Dendritic cell treated with granulocyte-macrophage colony-stimulating factor and Interleukin-4, amounts not matched to agents 40 ng/mL and 50 ng/mL, for 4 days (primary cell): ENCODE measurements around the gene SEL1L.
A peak's percentile ranks its signal among the peaks of the same experiment; 100 is the strongest.
"Not testable (repeated sequence)": the region's sequence is repeated elsewhere in the genome, so short reads cannot be mapped to it uniquely, and the experiment has no call there.

Experiments
- H3K27ac Mint-ChIP-seq: one replicate; pipeline ENCODE4 v1.8.0; 2022; ENCODE audit warnings: mild to moderate bottlenecking, mixed read lengths
- H3K27me3 Mint-ChIP-seq: one replicate; pipeline ENCODE4 v1.8.0; 2022; ENCODE audit warnings: mild to moderate bottlenecking, mixed read lengths
- H3K36me3 Mint-ChIP-seq: one replicate; pipeline ENCODE4 v1.8.0; 2022; ENCODE audit warnings: low read depth, mixed read lengths
- H3K4me1 Mint-ChIP-seq: one replicate; pipeline ENCODE4 v1.8.0; 2022; ENCODE audit warnings: low read depth, mixed read lengths
- H3K4me3 Mint-ChIP-seq: one replicate; pipeline ENCODE4 v1.8.0; 2022; ENCODE audit warnings: mild to moderate bottlenecking, moderate library complexity, mixed read lengths
- H3K9me3 Mint-ChIP-seq: one replicate; pipeline ENCODE4 v1.8.0; 2022; ENCODE audit warnings: mixed read lengths
- intact Hi-C: fragments of 100-400 bp; cut with micrococcal nuclease; formaldehyde crosslinking; loops from one replicate; pipeline ENCODE4 v1.15.0; 2022

SEL1L gene

DNA sequence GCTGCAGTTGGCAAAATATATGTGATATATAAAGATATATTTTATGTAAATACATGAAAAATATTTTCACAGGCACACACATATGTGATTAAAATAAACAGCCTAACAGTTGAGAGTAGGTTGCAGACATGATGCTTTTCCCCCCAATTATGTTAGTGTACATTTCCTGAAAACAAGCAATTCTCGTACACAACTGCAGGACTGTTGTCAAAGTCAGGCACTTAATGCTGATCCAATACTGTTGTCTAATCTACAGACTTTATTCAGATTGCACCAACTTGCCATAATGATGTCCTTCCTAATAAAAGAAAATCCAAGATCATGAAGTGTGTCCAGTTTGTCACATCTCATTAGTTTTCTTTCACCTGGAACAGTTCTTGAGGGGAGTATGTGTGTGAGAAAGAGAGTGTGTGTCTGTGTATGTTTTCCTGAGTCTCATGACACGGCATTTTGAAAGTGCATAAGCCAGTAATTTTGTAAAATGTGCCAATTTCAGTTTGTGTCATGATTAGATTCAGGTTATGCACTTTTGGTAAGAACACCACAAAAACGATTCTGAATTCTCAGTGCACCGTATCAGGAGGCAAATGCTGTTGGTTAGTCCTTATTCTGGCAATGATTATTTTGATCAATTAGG is 16.5 kb upstream of the SEL1L start:
- Mint-ChIP-seq H3K27me3 (peaks cover 2% of the 10 kb centered on the region), H3K9me3 (no peaks in the 10 kb centered on the region), H3K27ac (no peak overlapping the region), H3K4me3 (no peak overlapping the region), H3K4me1 (no peaks in the 10 kb centered on the region), H3K36me3 (no peaks in the 10 kb centered on the region)
- intact Hi-C loops = no loop called here

DNA sequence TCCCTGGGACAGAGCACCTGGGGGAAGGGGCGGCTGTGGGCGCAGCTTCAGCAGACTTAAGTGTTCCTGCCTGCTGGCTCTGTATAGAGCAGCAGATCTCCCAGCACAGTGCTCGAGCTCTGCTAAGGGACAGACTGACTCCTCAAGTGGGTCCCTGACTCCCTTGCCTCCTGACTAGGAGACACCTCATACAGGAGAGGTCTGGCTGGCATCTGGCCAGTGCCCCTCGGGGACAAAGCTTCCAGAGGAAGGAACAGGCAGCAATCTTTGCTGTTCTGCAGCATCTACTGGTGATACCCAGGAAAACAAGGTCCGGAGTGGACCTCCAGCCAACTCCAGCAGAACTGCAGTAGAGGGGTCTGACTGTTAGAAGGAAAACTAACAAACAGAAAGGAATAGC is 7.6 kb upstream of the SEL1L start:
- H3K4me3 Mint-ChIP-seq, H3K9me3 Mint-ChIP-seq, H3K27me3 Mint-ChIP-seq, H3K27ac Mint-ChIP-seq, H3K36me3 Mint-ChIP-seq, intact Hi-C loops, H3K4me1 Mint-ChIP-seq: not testable (repeated sequence)

GRCh38 chr14:81537193-81537592 is 3.5 kb upstream of the SEL1L start:
- Mint-ChIP-seq H3K27me3 (peaks cover 6% of the 10 kb centered on the region), H3K4me1 (peaks cover 27% of the 10 kb centered on the region), H3K9me3 (peaks cover 10% of the 10 kb centered on the region), H3K36me3 (peaks cover 10% of the 10 kb centered on the region), H3K27ac (no peak overlapping the region), H3K4me3 (no peak overlapping the region)
- intact Hi-C loops = no loop called here

DNA sequence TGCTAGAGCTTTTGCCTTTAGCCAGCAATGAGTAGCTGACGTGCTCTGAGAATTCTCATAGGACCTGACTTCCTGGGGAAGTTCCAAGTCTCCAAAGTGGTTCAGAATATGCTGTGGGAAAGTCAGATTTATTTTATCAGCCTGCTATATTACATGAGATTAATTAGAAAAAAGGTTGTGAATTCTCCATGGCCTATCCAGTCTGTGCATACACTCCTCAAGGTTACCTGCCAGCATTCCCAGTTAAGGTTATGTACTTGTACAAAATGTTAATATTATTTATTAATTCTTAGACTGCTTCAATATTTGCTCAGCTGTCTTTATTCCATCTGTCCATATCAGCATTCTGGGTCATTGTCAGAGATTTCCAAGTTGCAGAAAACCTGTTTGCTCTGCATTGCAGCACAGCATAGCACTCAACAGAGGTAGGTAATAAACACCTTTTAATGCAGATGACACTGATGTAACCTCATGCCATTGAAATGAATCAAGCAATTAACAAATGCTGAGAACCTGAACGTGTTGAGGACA is 2.7 kb upstream of the SEL1L start:
- intact Hi-C loops = no loop called here
- Mint-ChIP-seq H3K4me1 (peaks cover 30% of the 10 kb centered on the region), H3K4me3 (no peak overlapping the region), H3K36me3 (peaks cover 10% of the 10 kb centered on the region), H3K27ac (no peak overlapping the region), H3K27me3 (peaks cover 6% of the 10 kb centered on the region), H3K9me3 (peaks cover 10% of the 10 kb centered on the region)

- H3K27ac Mint-ChIP-seq = peak overlapping the region; percentile 72
- H3K27me3 Mint-ChIP-seq = peaks cover 6% of the 10 kb centered on the region
- peak overlapping the region; percentile 33 for H3K4me3 Mint-ChIP-seq
- H3K36me3 Mint-ChIP-seq = peaks cover 10% of the 10 kb centered on the region
- H3K4me1 Mint-ChIP-seq = peaks cover 30% of the 10 kb centered on the region
- H3K9me3 Mint-ChIP-seq = peaks cover 10% of the 10 kb centered on the region
- intact Hi-C loops = no loop called here
These were observed 1.9 kb upstream of the SEL1L start for GRCh38 chr14:81535396-81536164.

DNA sequence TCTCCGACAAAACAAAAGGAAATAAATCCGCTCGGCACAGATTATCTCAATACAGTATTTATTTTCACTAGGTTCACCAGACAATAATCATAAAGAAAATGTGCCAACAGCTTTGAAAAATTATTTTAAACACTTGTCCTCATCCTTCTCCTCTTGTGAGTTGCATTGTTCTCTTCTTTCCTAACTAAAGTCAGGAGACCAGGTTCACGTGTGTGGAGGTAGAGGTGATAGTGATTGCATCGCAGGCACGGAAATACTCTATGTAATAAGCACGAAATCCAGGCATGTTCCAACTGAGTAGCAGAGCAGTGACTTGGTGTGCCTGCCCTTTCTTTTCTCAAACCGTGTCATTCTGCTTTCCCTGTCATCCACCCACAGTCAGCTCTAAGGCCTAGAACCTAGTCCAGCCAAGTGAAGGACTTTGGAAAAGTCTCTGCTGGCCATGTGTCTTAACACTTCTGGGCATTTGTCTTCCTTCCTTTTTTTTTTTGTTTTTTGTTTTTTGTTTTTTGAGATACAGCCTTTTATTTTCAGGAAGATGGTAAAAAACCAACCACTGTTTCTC is 939 bp upstream of the SEL1L start:
- Mint-ChIP-seq H3K4me1 (peaks cover 32% of the 10 kb centered on the region), H3K4me3 (peak overlapping the region; percentile 2), H3K27me3 (peaks cover 4% of the 10 kb centered on the region), H3K9me3 (peaks cover 10% of the 10 kb centered on the region), H3K36me3 (peaks cover 10% of the 10 kb centered on the region), H3K27ac (peak overlapping the region; percentile 72)
- intact Hi-C loops = no loop called here

GRCh38 chr14:81533212-81533535 is 479 bp downstream of the SEL1L start:
- Mint-ChIP-seq H3K27ac (peak overlapping the region; percentile 92), H3K27me3 (no peaks in the 10 kb centered on the region), H3K4me1 (peaks cover 43% of the 10 kb centered on the region), H3K36me3 (peaks cover 15% of the 10 kb centered on the region), H3K9me3 (peaks cover 8% of the 10 kb centered on the region), H3K4me3 (peak overlapping the region; percentile 93)
- intact Hi-C loops = loop anchor here (2.0 kb wide), 1 partner anchor 14 kb away; no protein-coding TSS in a partner anchor

DNA sequence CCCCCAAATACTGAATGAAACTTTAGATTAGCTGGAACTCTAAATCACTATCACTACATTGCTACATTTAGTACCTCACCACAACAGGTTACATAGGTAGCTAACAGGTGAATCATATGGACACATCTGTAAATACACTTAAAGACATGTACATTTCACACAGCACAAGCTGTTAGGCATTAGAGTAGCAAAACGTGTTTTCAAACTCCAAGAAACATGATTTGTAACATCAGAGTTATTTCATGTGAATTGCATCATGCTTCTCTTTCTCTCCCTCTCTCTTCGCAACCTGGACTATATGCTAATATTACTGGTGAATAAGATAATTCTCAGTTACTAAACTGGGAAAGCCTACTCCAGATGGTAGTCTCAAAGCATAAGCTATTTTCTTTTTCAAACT is 4.3 kb downstream of the SEL1L start:
- no peak overlapping the region for H3K27ac Mint-ChIP-seq
- H3K4me1 Mint-ChIP-seq = peaks cover 42% of the 10 kb centered on the region

GRCh38 chr14:81525129-81525528 is 8.5 kb downstream of the SEL1L start:
- H3K9me3 Mint-ChIP-seq = no peaks in the 10 kb centered on the region
- H3K4me3 Mint-ChIP-seq = no peak overlapping the region
- peaks cover 37% of the 10 kb centered on the region for H3K4me1 Mint-ChIP-seq
- intact Hi-C loops = no loop called here
- H3K36me3 Mint-ChIP-seq = peaks cover 77% of the 10 kb centered on the region
- H3K27ac Mint-ChIP-seq = no peak overlapping the region
- H3K27me3 Mint-ChIP-seq = no peaks in the 10 kb centered on the region

More for the DNA sequence above, 4.3 kb downstream of the SEL1L start:
- Mint-ChIP-seq H3K4me3 (no peak overlapping the region), H3K27me3 (no peaks in the 10 kb centered on the region), H3K36me3 (peaks cover 49% of the 10 kb centered on the region), H3K9me3 (no peaks in the 10 kb centered on the region)
- intact Hi-C loops = no loop called here

DNA sequence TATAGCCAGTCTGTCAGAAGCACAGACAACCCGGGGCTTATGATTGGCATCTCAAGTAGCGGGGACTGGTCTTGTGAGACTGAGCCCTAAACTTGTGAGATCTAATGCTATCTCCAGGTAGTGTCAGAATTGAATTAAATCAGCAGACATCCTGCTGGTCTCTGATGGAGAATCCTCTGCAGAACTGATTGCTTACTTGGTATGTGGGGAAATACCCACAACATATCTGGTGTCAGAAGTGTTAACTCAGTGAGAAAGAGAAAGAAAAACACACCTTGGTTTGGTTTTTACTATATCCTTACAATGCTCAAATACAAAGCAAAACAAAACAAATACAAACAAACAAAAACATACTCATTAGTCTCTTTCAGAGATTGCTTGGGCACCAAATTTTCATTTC is 10.0 kb downstream of the SEL1L start:
- Mint-ChIP-seq H3K4me1 (peaks cover 43% of the 10 kb centered on the region), H3K36me3 (peaks cover 84% of the 10 kb centered on the region), H3K27me3 (no peaks in the 10 kb centered on the region), H3K9me3 (no peaks in the 10 kb centered on the region), H3K4me3 (no peak overlapping the region), H3K27ac (no peak overlapping the region)
- intact Hi-C loops = no loop called here

GRCh38 chr14:81523016-81523415 is 10.6 kb downstream of the SEL1L start:
- Mint-ChIP-seq H3K36me3 (peaks cover 82% of the 10 kb centered on the region), H3K4me3 (no peak overlapping the region), H3K27me3 (no peaks in the 10 kb centered on the region), H3K9me3 (no peaks in the 10 kb centered on the region), H3K4me1 (peaks cover 38% of the 10 kb centered on the region), H3K27ac (no peak overlapping the region)
- intact Hi-C loops = no loop called here

- H3K27me3 Mint-ChIP-seq = no peaks in the 10 kb centered on the region
- H3K36me3 Mint-ChIP-seq = peaks cover 86% of the 10 kb centered on the region
- intact Hi-C loops = no loop called here
- no peaks in the 10 kb centered on the region for H3K9me3 Mint-ChIP-seq
- no peak overlapping the region for H3K27ac Mint-ChIP-seq
- H3K4me3 Mint-ChIP-seq = no peak overlapping the region
- peaks cover 33% of the 10 kb centered on the region for H3K4me1 Mint-ChIP-seq
These were observed 12.3 kb downstream of the SEL1L start for GRCh38 chr14:81521356-81521755.

DNA sequence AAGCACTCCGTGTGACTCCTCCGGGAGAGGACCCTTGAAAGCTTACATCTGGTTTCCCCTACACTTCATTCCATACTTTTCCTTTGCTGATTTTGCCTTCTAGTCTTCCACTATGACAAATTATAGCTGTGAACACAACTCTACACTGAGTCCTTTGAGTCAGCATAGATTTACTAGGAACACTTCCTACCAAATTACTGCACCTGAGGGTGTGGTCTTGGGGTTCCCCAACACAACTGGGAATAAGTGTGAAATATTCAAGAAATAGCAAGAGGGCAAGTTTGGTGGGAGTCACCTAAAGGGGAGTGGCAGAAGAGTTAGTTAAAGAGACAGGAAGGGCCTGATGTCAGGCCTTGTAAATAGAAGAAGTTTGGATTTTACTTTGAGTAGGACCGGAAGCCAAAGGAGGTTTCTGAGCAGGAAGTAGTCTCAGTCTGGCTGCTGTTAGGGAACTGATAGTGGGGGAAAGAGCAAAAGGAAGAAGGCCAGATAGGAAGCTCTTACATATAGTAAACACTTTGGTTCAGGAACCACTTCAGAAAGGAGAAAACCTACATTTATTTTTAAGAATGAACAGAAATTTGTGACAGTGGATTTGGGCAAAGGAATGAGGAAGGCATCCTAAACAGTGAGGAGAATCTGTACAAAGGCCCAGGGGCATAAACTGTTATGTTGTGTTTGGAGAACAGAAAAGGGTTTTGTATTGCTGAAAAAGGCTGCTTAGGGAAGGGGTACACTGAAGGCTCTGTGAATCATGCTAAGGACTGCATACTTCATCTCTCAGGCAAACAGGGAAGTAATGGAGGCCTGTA is 14.2 kb downstream of the SEL1L start:
- Mint-ChIP-seq H3K4me3 (peak overlapping the region; percentile 24), H3K27me3 (no peaks in the 10 kb centered on the region), H3K36me3 (peaks cover 86% of the 10 kb centered on the region), H3K9me3 (no peaks in the 10 kb centered on the region), H3K27ac (peak overlapping the region; percentile 72), H3K4me1 (peaks cover 26% of the 10 kb centered on the region)
- intact Hi-C loops = loop anchor here (2.0 kb wide), 1 partner anchor 13 kb away; the partner anchor contains the start of gene SEL1L
